ENCODE results near the gene POLR1A. TPM values are rescaled to one million over a fixed set of nuclear protein-coding genes. Genes with fewer than 3 reads are reported as not detected.

POLR1A gene
- total RNA-seq, 1 donor from 2014 or later, result 45.2 TPM

- no peak overlapping the region for H3K4me3 Mint-ChIP-seq (ENCODE audit: unreplicated experiment)
- H3K27ac Mint-ChIP-seq (ENCODE audit: unreplicated experiment), result no peak overlapping the region
- peaks cover 6% of the 10 kb centered on the region for H3K4me1 Mint-ChIP-seq (ENCODE audit: low read depth, unreplicated experiment)
- Histone ChIP-seq H3K4me2 (ENCODE audit: low read length) (no peak overlapping the region), H3K27me3 (ENCODE audit: insufficient read depth, low read length) (no peaks in the 10 kb centered on the region), H2AFZ (ENCODE audit: low read depth, low read length) (no peak overlapping the region), H3K4me3 (ENCODE audit: insufficient read depth, low read depth, low read length) (no peak overlapping the region), H3K9ac (ENCODE audit: low read length) (no peak overlapping the region), H3K79me2 (ENCODE audit: insufficient read depth, low read length) (no peaks in the 10 kb centered on the region), H3K36me3 (ENCODE audit: insufficient read depth, low read length) (peaks cover 49% of the 10 kb centered on the region), H4K20me1 (ENCODE audit: insufficient read depth, low read length) (no peaks in the 10 kb centered on the region), H3K9me3 (ENCODE audit: insufficient read depth, low read depth, low read length) (no peaks in the 10 kb centered on the region), H3K4me1 (ENCODE audit: insufficient read depth, low read length) (peaks cover 5% of the 10 kb centered on the region), H3K27ac (ENCODE audit: low read depth, low read length) (no peak overlapping the region)
- no peaks in the 10 kb centered on the region for H3K9me3 Mint-ChIP-seq (ENCODE audit: unreplicated experiment)
- peaks cover 35% of the 10 kb centered on the region for H3K36me3 Mint-ChIP-seq (ENCODE audit: low read depth, unreplicated experiment)
- peak; percentile 69 for DNase-seq (ENCODE audit: low read depth)
- no peak for FAIRE-seq
- no peaks in the 10 kb centered on the region for H3K27me3 Mint-ChIP-seq (ENCODE audit: low read depth, unreplicated experiment)
- TF ChIP-seq CTCF (IDR thresholded peaks at IDR 0.05; ENCODE audit: insufficient read depth, low read depth, low read length) (no peak), EZH2 (IDR thresholded peaks at IDR 0.05; ENCODE audit: insufficient read depth, low read length) (no peak)
Measured at GRCh38 chr2:86048888-86049287, 56.8 kb downstream of the POLR1A start.

- Mint-ChIP-seq H3K27ac (ENCODE audit: unreplicated experiment) (peak overlapping the region; percentile 62), H3K36me3 (ENCODE audit: low read depth, unreplicated experiment) (peaks cover 36% of the 10 kb centered on the region)
- no peak for DNase-seq (ENCODE audit: low read depth)
Measured at GRCh38 chr2:86048383-86048701, 57.3 kb downstream of the POLR1A start.

More at GRCh38 chr2:86048383-86048701, 57.3 kb downstream of the POLR1A start:
- TF ChIP-seq CTCF (IDR thresholded peaks at IDR 0.05; ENCODE audit: insufficient read depth, low read depth, low read length), result no peak
- no peak for TF ChIP-seq EZH2 (IDR thresholded peaks at IDR 0.05; ENCODE audit: insufficient read depth, low read length)
- Histone ChIP-seq H3K4me3 (ENCODE audit: insufficient read depth, low read depth, low read length) (no peak overlapping the region), H3K9me3 (ENCODE audit: insufficient read depth, low read depth, low read length) (no peaks in the 10 kb centered on the region), H4K20me1 (ENCODE audit: insufficient read depth, low read length) (no peaks in the 10 kb centered on the region), H3K36me3 (ENCODE audit: insufficient read depth, low read length) (peaks cover 44% of the 10 kb centered on the region), H3K9ac (ENCODE audit: low read length) (no peak overlapping the region), H3K4me1 (ENCODE audit: insufficient read depth, low read length) (peaks cover 5% of the 10 kb centered on the region), H3K4me2 (ENCODE audit: low read length) (no peak overlapping the region), H2AFZ (ENCODE audit: low read depth, low read length) (no peak overlapping the region), H3K27ac (ENCODE audit: low read depth, low read length) (no peak overlapping the region), H3K79me2 (ENCODE audit: insufficient read depth, low read length) (no peaks in the 10 kb centered on the region), H3K27me3 (ENCODE audit: insufficient read depth, low read length) (no peaks in the 10 kb centered on the region)
- Mint-ChIP-seq H3K4me1 (ENCODE audit: low read depth, unreplicated experiment) (peaks cover 6% of the 10 kb centered on the region), H3K9me3 (ENCODE audit: unreplicated experiment) (no peaks in the 10 kb centered on the region), H3K27me3 (ENCODE audit: low read depth, unreplicated experiment) (no peaks in the 10 kb centered on the region), H3K4me3 (ENCODE audit: unreplicated experiment) (no peak overlapping the region)
- no peak for FAIRE-seq
